GM18517 (cell line): ENCODE results near the gene DNAJC5.
"Not testable (repeated sequence)": the region's sequence is repeated elsewhere in the genome, so short reads cannot be mapped to it uniquely, and the experiment has no call there.

ENCODE experiments used
- ATAC-seq: cut with Tn5 transposase; IDR thresholded peaks from one replicate; pipeline ENCODE4 v1.9.1; 2021; ENCODE audit warnings: mild to moderate bottlenecking, moderate library complexity; ENCODE audit not compliant: unreplicated experiment

Gene DNAJC5

GRCh38 chr20:63903796-63904561 is 9.1 kb downstream of the DNAJC5 start:
- no peak for ATAC-seq

DNA sequence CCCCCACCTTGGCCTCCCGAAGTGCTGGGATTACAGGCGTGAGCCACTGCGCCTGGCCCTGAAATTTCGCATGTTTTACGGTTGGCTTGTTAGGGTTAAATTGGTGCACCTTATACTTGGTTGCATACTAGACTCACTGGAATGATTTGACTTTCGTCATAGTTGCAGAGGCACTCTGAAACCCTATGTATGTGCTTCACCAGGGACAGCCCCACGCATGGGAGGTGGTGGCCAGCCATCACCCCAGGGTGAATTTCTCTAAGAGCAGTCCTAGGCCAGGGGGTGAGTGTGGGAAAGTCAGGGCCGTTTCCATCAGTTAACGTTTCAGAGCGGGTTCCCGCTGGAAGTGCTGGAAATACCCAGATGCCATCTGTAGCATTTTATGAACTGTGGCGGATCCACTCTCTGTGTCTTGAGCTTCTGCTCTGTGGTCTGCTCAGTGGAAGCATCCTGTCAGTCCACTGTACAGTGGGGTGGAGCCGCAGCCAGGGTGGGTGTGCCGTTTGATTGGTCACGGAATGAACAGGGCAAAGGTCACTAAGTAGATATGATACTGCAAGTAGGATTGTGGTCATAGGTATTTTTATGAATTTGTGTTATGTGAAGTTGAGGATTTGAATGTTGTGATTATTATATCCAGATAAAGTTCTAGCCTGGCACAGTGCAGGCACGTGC is 13.2 kb downstream of the DNAJC5 start:
- no peak for ATAC-seq

- ATAC-seq, result no peak
Measured at GRCh38 chr20:63911176-63911575, 16.2 kb downstream of the DNAJC5 start.

- ATAC-seq, result no peak
Measured at GRCh38 chr20:63913768-63914167, 18.8 kb downstream of the DNAJC5 start.

GRCh38 chr20:63915471-63915870 is 20.5 kb downstream of the DNAJC5 start:
- ATAC-seq, result no peak

DNA sequence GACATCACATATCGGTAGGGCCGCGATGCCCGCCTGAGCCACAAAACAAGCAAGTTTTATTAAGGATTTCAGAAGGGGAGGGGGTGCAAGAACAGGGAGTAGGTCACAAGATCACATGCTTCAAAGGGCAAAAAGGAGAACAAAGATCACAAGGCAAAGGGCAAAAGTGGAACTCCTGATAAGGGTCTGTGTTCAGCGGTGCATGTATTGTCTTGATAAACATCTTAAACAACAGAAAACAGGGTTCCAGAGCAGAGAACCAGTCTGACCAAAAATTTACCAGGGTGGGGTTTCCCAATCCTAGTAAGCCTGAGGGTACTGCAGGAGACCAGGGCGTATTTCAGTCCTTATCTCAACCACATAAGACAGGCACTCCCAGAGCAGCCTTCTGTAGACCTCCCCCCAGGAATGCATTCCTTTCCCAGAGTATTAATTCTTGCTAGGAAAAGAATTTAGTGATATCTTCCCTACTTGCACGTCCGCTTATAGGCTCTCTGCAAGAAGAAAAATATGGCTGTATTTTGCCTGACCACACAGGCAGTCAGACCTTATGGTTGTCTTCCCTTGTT is 21.5 kb downstream of the DNAJC5 start:
- not testable (repeated sequence) for ATAC-seq

DNA sequence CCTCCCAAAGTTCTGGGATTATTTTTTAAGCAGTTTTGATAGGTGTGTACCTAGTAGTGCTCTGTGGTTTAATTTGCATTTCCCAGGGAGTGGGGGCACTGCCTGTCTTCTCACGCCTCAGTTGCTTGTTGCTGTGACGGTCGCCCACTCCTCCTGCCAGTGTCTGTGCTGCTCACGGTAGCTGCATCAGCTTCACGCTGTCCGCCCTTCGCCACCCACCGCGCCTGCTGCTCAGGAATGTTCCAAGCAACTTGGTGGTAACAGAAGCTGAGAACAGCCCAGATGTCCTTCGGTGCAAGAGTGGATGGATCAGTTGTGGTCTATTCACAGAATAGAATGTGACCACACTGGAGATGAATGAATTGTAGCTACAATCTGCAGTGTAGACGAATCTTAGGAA is 22.9 kb downstream of the DNAJC5 start:
- no peak for ATAC-seq

- ATAC-seq, result no peak
Measured at GRCh38 chr20:63919130-63919529, 24.2 kb downstream of the DNAJC5 start.

GRCh38 chr20:63920226-63920625 is 25.3 kb downstream of the DNAJC5 start:
- no peak for ATAC-seq

DNA sequence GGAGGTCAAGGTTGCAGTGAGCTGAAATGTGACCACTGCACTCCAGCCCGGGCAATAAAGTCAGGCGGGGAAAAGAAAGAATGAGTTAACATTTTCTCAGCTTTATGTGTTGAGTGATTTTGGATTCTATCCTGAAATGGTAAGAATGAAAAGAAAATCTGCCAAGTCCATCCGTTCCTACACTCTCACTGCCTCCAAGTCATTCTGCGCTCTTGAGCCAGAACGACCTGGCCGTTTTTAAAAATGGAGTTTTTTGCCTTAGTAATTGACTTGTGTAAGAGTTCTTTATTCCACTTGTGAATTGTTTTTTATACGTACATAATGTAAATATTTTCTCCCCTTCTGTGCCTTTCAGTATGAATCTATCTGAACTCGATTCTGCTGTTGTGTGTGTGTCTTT is 28.7 kb downstream of the DNAJC5 start:
- no peak for ATAC-seq

DNA sequence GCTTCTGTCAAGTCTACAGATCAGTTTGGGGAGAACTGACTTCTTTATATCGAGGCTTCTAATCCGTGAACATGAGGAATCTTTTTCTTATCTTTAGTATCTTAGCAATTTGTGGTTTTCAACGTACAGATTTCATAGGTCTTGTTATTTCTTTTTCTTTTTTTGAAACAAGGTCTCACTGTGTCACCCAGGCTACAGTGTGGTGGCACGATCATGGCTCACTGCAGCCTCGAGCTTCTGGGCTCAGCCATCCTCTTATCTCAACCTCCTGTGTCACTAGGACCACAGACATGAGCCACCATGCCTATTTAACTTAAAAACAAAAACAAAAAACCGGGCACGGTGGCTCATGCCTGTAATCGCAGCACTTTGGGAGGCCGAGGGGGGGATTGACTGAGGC is 29.3 kb downstream of the DNAJC5 start:
- no peak for ATAC-seq

GRCh38 chr20:63926298-63926697 is 31.4 kb downstream of the DNAJC5 start:
- no peak for ATAC-seq

- no peak for ATAC-seq
Measured at GRCh38 chr20:63929071-63929470, 34.1 kb downstream of the DNAJC5 start.

GRCh38 chr20:63929473-63929883 is 34.6 kb downstream of the DNAJC5 start:
- not testable (repeated sequence) for ATAC-seq

DNA sequence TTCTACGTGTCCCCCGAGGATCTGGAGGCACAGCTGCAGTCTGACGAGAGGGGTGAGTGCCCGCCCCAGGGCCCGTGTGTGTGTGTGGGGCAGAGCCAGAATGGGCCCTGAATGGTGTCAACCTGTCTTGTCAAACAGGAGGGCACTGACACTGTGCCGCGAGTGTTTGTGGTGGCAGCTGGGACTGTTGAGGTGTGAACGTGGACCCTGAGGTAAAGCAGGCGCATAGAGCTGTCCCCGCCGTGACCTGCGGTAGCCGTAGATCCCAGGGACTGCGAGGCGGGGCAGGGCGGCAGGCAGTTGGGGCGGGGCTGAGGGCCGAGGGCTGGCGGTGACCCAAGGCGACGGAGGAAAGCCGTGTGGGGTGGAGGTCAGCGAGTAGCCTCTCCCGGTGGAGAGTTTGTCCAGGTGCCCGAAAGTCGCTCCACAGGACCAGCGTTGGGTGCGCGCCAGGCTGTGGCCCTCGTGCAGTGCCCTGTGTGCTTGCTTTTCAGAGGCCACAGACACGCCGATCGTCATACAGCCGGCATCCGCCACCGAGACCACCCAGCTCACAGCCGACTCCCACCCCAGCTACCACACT is 36.1 kb downstream of the DNAJC5 start:
- no peak for ATAC-seq

- no peak for ATAC-seq
Measured at GRCh38 chr20:63931735-63932134, 36.8 kb downstream of the DNAJC5 start.

GRCh38 chr20:63932606-63933160 is 37.8 kb downstream of the DNAJC5 start:
- ATAC-seq, result no peak

GRCh38 chr20:63933646-63934045 is 38.7 kb downstream of the DNAJC5 start:
- ATAC-seq, result no peak

DNA sequence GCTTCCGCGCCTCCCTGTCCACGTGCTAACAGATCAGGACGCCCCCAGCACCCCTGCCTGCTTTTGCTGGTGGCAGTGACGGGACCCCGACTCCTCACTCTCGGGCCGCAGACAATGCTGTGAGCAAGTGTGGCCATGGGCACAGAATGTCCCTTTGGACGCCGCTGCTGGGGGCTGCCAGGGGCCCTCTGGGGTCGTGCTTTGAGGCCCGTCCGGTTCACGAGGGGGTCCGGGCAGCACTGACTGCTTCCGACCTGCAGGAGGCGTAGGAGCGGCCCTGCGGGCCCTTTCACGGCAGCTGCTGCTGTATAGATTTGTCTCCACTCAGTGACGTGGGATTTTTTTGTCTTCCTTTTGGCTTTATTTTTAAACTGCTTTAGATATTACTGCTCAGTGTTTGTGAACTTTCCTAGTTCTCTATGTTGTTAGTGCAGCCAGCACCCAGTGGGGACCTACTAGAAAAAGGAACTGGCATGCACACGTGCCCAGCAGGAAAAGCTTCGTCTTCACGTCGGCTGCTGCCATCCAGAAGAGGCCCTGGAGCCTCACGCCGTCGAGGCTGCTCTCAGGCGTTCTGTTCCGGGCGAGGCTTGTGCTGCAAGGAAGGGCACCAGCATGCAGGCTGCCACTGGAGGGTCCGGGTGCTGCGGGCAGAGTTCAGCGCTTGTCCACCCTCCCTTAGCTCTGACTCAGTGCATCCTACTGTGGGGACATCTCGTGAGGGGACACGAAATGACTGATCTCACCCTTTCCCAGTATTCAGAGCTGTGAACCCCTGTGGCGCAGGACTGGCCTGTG is 39.5 kb downstream of the DNAJC5 start:
- ATAC-seq, result no peak

GRCh38 chr20:63935447-63935846 is 40.5 kb downstream of the DNAJC5 start:
- ATAC-seq, result no peak

DNA sequence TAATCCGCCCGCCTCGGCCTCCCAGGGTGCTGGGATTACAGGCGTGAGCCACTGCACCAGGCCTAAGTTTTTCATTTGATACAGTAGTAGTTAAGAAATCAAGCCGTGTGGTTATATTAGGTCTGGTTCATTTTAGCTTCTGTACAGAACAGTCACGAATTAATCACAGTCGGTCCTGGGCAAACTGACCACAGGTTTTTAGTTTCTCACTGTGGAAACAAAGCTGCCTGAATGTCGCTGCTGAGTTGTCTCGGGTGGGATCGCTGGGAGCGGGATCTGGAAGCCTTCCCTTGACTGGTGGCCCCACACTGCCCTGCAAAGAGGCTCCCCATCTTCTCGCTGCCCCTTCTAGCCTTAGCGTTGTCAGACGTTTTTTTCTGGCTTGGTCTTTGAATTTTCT is 42.7 kb downstream of the DNAJC5 start:
- ATAC-seq, result no peak
